KOPT-K1 (cell line): ENCODE measurements around the gene CACNA1F.
"Not testable (repeated sequence)": the region's sequence is repeated elsewhere in the genome, so short reads cannot be mapped to it uniquely, and the experiment has no call there.

Experiments
- H3K27ac ChIP-seq: fragments of 200-600 bp; sonication (generic); 2 replicates; pipeline ENCODE4 v1.5.1; 2016; ENCODE audit warnings: antibody characterized with exemption, mild to moderate bottlenecking, low read depth, low read length; ENCODE audit not compliant: poor library complexity, severe bottlenecking
- H3K36me3 ChIP-seq: fragments of 200-600 bp; sonication (generic); 2 replicates; pipeline ENCODE4 v1.5.1; 2017; ENCODE audit warnings: antibody characterized with exemption, mild to moderate bottlenecking, low read length, moderate library complexity; ENCODE audit not compliant: insufficient read depth
- H3K9me3 ChIP-seq: fragments of 200-600 bp; sonication (generic); 2 replicates; pipeline ENCODE4 v1.5.1; 2017; ENCODE audit warnings: antibody characterized with exemption, low read length, mild to moderate bottlenecking; ENCODE audit not compliant: insufficient read depth, poor library complexity, severe bottlenecking

Gene CACNA1F

DNA sequence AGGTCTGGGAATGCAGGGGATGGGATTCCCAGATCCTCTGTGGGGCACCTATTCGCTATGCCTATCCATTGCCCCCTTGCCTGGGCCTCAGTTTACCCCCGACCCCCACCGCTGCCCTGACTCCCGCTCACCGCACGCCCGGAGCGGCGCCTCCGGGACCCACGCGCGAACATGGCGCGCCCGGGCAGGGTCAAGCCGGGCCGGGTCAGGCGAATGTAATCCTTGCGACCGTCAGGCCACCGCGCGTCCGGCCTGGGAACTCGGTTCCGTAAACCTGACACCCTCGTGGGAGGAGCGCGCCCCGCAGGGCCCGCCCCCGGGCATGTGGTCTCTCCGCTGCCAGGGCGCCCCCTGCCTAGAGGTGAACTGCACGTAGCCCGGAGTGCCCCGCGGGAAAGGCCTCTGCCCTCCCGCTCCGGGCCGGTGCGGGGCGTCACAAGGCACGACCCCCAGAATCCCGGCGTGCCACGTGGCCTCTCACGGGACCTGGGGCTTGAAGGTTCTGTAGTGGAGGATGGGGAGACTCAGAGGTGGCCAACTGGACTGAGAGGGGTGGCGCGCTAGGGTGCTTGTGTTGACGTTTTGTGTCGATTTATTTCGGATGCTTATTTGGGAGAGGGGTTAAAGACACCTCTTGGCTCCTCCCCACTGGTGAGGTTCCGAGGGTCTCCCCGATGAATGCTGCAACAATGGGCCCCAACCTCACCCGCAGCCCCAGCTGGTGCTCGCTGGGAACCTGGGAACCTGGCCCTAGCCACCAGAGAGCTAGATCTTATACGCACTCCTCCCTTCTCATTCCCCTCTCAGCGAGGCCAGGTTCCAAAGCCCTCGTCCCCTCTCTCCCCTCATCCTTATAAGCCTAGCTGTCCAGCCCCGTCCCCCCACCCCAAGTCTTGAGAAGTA is 46.8 kb downstream of the CACNA1F start, which contains the start of gene PRICKLE3:
Gene PRICKLE3, minus strand, starts transcription at position 249 of the 903 bp plus-strand sequence. Its CDS starts 76 bp downstream, at position 173.
- H3K27ac ChIP-seq: peak within 1 kb of the TSS; percentile 54
- H3K9me3 ChIP-seq: no peaks in the 10 kb centered on the region
- H3K36me3 ChIP-seq: no peaks in the 10 kb centered on the region; the same call in 1 of the 2 replicates

DNA sequence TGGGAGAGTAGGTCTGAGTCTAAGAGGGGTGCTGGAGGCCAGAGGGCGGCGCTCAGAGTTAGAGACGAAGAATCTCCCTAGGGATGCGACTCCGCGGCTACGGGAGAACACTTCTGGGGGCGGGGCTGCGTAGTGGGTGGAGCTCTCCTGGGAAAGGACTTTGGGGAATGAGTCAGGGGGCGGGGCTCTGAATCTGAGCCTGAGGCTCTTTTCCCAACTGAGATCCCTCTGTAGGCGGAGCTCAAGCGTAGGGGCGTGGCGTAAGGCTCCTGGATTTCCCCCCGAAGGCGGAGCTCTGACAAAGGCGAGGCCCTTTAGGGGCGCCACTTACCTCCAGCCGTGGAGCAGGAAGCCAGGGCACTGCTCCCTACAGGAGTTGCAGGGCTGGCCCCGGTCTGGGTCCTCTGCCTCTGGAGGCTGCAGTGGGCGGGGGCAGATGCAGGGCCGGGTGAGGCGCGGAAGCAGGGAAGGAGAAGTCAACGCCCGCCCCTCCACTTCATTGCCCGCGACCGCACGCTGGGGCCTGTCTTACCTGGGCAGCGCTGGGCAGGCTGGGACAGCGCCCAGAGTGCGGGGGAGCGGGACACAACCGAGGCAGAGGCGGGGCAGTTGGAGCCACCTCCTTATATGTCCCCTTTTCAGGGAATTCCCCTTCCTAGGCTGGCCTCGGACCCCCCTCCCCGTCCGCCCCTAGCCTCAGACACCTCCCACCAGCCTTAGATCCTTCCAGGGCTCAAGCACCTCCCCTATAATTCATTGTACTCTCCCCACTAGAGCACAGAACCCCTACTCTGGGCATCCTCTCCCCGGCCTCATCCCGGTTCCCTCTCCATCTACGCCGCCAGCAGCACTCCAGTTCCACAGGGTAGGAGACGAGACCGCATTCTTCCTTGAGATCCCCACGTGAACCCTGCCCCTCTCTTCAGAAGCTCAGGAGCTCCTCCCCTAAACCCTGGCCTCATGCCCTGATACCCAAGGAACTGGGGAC is 48.6 kb downstream of the CACNA1F start:
- no peaks in the 10 kb centered on the region; the same call in 1 of the 2 replicates for H3K36me3 ChIP-seq
- H3K9me3 ChIP-seq: no peaks in the 10 kb centered on the region
- H3K27ac ChIP-seq: no peak overlapping the region

DNA sequence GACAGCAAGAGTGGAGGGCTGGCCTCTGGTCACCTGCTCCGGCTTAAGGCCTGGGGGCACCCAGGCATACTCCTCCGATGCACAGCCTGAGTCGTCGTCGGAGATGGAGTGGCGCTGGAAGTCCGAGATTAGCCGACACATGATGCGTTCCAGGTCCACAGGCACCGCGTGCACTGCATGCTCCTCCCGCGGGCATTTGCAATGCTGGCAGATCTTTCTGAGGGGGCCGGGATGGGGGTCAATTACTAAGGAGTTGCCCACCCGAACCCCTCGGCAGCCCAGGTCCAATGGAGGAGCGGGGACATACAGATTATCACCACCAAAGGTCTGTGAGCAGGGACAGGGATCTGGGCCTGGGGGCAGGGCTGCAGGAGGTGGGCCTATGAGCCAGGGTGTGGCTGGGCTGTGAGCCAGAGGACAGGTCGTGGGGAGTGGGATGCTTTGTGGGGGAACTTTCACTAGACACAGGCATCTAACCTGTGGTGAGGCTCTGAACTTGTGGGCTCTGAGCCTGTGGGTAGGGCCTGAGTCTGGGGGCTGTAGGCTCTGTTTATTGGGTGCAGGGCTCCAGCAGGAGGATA is 49.3 kb downstream of the CACNA1F start:
- Histone ChIP-seq H3K9me3 (no peaks in the 10 kb centered on the region), H3K27ac (no peak overlapping the region)

DNA sequence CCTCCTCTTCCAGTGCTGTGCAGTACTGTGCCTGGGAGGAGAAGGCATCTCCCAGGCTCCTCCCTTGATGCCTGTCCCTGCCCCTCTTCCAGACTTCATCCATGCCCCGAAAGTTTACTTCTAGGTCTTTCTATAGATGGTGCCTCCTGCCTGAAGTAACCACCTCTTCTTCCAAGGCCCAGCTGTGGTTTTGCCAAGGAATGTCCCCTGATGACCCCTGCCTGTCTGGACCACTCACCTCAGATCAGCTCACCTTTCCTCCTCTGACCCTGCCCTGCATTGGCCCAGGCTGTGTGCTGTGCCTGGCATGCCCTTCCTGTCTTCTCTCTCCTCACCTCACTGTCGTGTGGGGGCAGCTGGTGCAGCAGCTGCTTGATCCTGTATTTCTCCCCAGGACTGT is 53.8 kb downstream of the CACNA1F start:
- Histone ChIP-seq H3K9me3 (no peaks in the 10 kb centered on the region), H3K36me3 (peaks cover 43% of the 10 kb centered on the region), H3K27ac (no peak overlapping the region)

More for the DNA sequence above, 49.3 kb downstream of the CACNA1F start:
- peaks cover 2% of the 10 kb centered on the region; the same call in 1 of the 2 replicates for H3K36me3 ChIP-seq

DNA sequence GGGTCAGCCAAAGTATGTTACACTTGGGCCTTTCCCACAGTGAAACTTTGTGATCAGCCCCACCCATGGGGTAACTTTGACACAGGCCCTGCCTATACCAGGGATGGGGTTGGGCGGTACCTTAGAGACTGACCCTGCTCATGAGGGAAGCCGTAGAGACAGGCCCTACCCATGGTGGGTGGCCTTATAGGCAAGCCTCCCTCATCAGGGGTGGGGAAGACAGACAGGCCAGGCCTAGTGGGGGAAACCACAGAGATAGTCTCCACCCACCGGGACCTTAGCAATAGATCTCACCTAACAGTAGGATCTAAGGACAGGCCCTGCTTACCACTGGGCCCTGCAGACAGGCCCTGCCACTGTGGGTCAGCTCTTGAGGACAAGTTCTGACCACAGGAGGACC is 54.6 kb downstream of the CACNA1F start:
- no peak overlapping the region for H3K27ac ChIP-seq

DNA sequence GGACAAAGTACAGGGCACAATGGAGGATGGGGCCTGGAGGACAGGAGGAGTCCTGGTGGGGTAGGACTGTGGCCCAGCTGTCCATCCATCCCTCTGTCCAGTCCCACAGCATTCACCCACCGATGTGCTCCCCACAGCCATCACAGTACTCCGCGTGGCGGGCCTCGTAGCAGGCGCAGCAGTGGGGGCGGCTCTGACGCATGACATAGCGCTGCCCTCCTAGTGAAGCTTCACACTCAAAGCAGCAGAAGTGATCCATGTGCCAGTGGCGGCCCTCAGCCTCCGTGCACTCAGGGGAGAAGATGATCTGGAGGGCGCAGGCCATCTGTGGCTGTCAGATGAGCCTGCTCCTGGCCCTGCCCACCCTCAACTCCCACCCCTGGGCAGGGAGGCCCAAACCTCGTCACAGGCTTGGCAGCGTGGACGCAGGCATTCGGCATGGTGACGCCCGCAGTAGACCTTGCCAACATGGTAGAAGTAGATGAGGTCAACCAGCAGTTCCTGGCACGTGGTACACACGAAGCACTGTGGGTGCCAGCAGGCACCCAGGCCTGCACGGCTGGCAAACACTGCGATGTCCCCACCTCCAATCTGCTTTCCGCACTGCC is 55.2 kb downstream of the CACNA1F start:
- Histone ChIP-seq H3K36me3 (peaks cover 57% of the 10 kb centered on the region), H3K9me3 (no peaks in the 10 kb centered on the region), H3K27ac (no peak overlapping the region)

More for the DNA sequence above, 54.6 kb downstream of the CACNA1F start:
- Histone ChIP-seq H3K9me3 (no peaks in the 10 kb centered on the region), H3K36me3 (peaks cover 52% of the 10 kb centered on the region)

DNA sequence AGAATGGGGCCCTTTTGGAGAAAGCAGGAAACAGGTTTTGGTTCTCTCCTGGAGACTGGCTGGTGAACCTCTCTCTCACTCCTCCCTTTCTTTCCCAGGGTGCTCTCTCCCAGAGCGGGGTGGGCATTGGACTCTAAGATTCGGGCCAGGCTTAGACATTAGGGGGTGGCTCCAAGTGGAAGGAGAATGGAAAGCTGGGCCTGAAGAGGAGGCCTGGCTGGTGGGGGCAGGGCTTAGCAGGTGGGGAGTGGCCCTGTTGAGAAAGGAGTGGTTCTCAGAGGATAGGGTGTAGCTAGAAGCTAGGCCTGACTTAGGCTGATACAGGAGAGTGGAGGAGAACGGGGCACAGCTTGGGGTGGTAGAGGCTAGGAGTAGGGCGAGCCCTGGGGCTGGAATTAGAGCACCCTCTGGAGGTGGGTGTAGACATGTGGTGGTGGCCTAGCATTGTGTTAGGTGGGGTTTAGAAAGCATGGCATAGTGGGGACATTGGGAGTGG is 55.8 kb downstream of the CACNA1F start:
- no peaks in the 10 kb centered on the region for H3K9me3 ChIP-seq
- H3K36me3 ChIP-seq: peaks cover 59% of the 10 kb centered on the region
- no peak overlapping the region for H3K27ac ChIP-seq

DNA sequence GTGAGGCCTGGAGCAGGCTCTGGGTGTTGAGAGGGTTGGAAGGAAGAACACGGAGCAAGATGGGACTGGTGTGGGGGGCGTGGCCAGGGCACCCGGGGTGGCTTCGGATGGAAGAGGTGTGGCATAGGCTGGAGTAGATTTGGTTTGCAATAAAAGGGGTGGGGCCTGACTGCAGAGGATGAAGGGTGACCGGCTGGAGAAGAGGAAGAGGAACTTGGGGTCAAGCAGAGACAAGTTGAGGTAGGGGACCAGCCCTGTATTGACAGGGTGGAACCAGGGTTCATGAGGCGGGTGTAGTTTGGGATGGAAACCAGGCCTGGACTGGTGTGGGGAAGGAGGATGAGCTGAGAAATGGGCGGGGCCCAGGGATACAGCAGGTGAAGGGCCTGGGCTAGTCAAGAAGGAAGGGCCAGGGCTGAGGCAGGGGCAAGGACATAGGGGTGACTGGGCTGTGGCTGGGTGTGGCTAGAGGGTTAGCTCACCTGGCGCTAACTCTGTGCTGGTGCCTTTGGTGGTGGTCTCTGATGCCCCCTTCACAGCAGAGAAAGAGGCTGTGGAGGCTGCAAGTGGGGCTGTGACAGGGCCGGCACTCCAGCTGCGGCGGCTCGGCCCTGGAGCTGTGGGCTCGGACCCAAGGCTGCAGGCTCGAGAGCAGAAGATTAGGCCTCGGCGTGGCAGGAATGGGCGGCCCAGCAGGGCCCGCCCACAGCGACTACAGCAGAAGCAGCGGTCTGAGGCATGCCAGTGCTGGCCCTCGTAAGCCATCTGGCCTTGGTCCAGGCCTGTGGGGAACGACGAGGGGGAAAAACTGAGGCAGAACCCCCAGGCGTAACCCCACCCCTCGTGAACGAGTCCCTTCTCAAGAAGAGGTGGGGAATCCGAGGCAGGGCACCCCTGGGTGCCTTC is 56.5 kb downstream of the CACNA1F start:
- peaks cover 59% of the 10 kb centered on the region for H3K36me3 ChIP-seq
- H3K9me3 ChIP-seq: no peaks in the 10 kb centered on the region
- H3K27ac ChIP-seq: no peak overlapping the region

DNA sequence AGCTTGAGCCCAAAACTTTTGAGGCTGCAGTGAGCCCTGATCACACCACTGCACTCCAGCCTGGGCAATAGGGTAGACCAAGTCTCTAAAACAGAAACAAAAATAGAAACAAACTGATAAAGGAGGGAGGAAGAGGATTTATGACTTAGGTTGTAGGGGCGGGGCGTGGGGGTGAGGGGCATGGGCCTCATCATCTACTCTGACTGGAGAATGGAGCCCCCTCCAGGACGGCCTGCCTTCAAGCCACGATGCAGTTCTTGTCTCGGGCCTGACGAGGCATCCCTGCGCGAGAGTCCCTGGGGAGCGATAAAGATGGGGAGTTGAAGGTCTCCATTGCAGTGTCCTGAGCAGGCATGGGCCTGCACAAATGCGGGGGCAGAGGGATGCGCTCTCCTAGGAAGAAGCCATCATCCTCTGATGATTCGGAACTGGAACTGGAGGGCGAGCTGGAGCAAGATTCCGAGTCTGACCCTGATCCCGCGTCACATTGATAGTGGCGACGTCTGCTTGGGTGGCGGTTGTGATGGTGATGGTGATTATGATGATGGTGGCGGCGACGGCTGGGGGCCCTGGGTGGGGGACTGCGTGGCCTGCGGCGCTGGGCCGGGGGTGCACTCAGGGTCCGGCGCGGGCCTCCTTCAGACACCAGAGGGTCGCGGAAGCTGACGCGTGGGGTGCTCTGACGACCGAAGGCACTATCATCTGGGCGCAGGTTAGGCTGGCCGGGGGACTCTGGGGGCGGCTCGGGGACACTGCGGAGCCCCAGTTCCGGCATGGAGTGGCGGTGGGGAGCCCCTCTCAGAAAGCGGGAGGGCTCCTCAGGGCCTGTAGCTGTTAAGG is 57.5 kb downstream of the CACNA1F start:
- Histone ChIP-seq H3K36me3 (peaks cover 59% of the 10 kb centered on the region), H3K27ac (no peak overlapping the region), H3K9me3 (no peaks in the 10 kb centered on the region)

DNA sequence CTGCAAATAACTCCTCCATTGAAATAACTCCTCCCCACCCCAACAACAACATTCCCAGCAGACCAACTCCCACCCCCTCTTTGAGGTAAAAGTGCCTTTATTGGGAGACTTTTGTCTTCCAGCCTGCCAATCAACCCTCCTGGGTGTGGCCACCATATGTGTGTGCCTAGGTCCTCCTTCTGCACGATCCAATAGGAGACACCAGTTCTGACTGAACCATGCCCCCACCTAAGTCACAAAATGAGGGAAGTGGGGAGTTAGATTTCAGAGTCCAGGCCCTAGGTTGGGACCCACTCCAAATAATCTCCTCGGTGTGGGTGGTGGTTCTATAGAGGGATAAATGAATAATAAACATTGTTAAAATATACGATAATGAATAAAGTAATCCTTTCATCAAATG is 58.4 kb downstream of the CACNA1F start:
- H3K36me3 ChIP-seq: peaks cover 59% of the 10 kb centered on the region
- H3K27ac ChIP-seq: no peak overlapping the region
- H3K9me3 ChIP-seq: no peaks in the 10 kb centered on the region

DNA sequence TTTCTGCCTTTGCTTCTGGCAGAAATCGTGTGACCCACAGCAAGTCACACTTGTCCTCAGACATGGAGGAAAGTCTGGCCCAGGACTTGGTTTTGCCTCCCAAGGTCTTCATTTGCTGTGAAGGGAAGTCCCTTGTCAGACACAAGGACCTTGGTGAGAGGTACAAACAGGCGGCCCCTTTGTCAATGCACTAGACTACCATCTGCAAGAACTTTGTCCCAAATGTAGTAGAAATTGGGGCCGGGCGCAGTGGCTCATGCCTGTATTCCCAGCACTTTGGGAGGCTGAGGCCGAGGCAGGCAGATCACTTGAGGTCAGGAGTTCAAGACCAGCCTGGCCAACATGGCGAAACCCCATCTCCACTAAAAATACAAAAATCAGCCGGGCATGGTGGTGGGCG is 59.6 kb downstream of the CACNA1F start:
- peaks cover 54% of the 10 kb centered on the region for H3K36me3 ChIP-seq
- not testable (repeated sequence) for H3K27ac ChIP-seq, H3K9me3 ChIP-seq

DNA sequence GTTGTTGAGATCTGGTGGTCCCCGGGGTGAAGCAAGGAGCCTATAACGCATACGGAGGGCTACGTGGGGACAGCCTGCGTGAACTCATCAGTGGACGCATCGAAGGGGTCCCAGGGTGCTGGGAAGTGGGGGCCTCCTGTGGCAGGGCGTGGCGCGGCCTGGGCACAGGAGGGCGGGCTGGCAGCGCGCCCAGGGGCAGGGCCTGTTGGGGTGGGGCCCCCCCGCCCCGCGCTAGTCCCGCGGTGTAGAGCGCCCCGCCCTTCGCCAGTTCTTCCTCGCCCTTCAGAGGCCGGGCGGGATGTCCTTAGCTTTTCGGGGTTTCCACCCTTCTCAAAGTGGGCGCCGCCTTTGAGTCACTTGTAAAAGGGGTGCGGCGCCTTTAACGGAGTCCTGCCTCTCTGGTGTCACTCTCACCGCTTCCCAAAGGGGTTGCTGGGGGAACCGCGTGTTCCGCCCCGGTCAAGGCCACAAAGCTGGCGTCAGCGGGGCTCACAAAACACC is 60.8 kb downstream of the CACNA1F start:
- H3K36me3 ChIP-seq: peaks cover 42% of the 10 kb centered on the region
- H3K9me3 ChIP-seq: no peaks in the 10 kb centered on the region
- H3K27ac ChIP-seq: peak overlapping the region; percentile 85
